Activated CD8-positive, alpha-beta memory T cell treated with anti-CD3 and anti-CD28 coated beads, Interleukin-2, amount 50 U/mL, for 24 hours (primary cell): ENCODE measurements around the gene BACE2.

ENCODE experiments used
- DNase-seq: peaks from one replicate; pipeline ENCODE4 v3.0.0-alpha.2; 2020; ENCODE audit errors: extremely low read depth

Gene BACE2

GRCh38 chr21:41148798-41149197 is 19.2 kb upstream of the BACE2 start:
- no peak for DNase-seq

- no peak for DNase-seq
Observed at GRCh38 chr21:41149199-41149598, 18.8 kb upstream of the BACE2 start.

GRCh38 chr21:41152147-41152546 is 15.8 kb upstream of the BACE2 start:
- no peak for DNase-seq

GRCh38 chr21:41153443-41153842 is 14.5 kb upstream of the BACE2 start:
- DNase-seq: no peak

GRCh38 chr21:41156142-41156541 is 11.8 kb upstream of the BACE2 start:
- DNase-seq: no peak

- DNase-seq: no peak
Observed at GRCh38 chr21:41158026-41158425, 9.9 kb upstream of the BACE2 start.

- DNase-seq: no peak
Observed at GRCh38 chr21:41160036-41160435, 7.9 kb upstream of the BACE2 start.

- no peak for DNase-seq
Observed at GRCh38 chr21:41161428-41161827, 6.5 kb upstream of the BACE2 start.

GRCh38 chr21:41162096-41162495 is 5.9 kb upstream of the BACE2 start:
- DNase-seq: no peak

- no peak for DNase-seq
Observed at GRCh38 chr21:41163091-41163490, 4.9 kb upstream of the BACE2 start.

GRCh38 chr21:41164052-41164451 is 3.9 kb upstream of the BACE2 start:
- no peak for DNase-seq

- no peak for DNase-seq
Observed at GRCh38 chr21:41164981-41165655, 2.8 kb upstream of the BACE2 start.

GRCh38 chr21:41166884-41167283 is 1.1 kb upstream of the BACE2 start:
- DNase-seq: no peak

- DNase-seq: no peak
Observed at GRCh38 chr21:41168391-41169257, 664 bp downstream of the BACE2 start.

GRCh38 chr21:41169258-41169576 is 1.3 kb downstream of the BACE2 start:
- no peak for DNase-seq

- DNase-seq: no peak
Observed at GRCh38 chr21:41169701-41170100, 1.7 kb downstream of the BACE2 start.

GRCh38 chr21:41170442-41170841 is 2.5 kb downstream of the BACE2 start:
- DNase-seq: no peak

- DNase-seq: no peak
Observed at GRCh38 chr21:41170859-41171609, 3.1 kb downstream of the BACE2 start.

- DNase-seq: no peak
Observed at GRCh38 chr21:41175080-41175479, 7.1 kb downstream of the BACE2 start.

GRCh38 chr21:41176846-41177245 is 8.9 kb downstream of the BACE2 start:
- DNase-seq: no peak

- DNase-seq: no peak
Observed at GRCh38 chr21:41180752-41181151, 12.8 kb downstream of the BACE2 start.

GRCh38 chr21:41182547-41182946 is 14.6 kb downstream of the BACE2 start:
- no peak for DNase-seq

GRCh38 chr21:41183575-41183974 is 15.6 kb downstream of the BACE2 start:
- no peak for DNase-seq
